Measurements from ENCODE around the gene MRPS26. TPM values are rescaled to one million over a fixed set of nuclear protein-coding genes. Genes with fewer than 3 reads are reported as not detected.
"Not testable (repeated sequence)": the region's sequence is repeated elsewhere in the genome, so short reads cannot be mapped to it uniquely, and the experiment has no call there.

The MRPS26 gene
- total RNA-seq, 3 donors from 2014 or later = 29.6 to 47.9 (median 32.9) TPM

DNA sequence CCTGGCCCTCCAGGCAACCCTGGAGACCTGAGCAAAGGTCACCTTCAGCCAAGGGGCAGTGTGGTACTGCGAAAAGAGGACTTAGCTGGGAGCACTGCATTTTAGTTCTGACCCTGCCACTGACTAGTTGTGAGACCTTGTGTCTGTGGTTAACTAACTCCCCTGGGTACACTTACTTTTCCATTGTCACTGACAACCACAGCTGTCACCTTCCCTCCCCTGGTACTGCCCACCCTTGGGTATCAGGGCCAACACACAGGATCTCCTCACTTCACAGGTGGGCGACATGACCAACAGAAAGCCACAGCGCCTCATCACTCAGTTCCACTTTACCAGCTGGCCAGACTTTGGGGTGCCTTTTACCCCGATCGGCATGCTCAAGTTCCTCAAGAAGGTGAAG lies 24.1 kb upstream of the MRPS26 start:
- TF ChIP-seq CTCF (IDR thresholded peaks at IDR 0.05) = no peak
- ATAC-seq (no peak), DNase-seq (no peak)
- Histone ChIP-seq H3K36me3 (ENCODE audit: low read depth) (no peaks in the 10 kb centered on the region), H3K9me3 (no peaks in the 10 kb centered on the region), H3K4me1 (ENCODE audit: low read depth) (no peaks in the 10 kb centered on the region), H3K4me3 (no peak overlapping the region)
- intact Hi-C loops (cut with DNase I, micrococcal nuclease) = no loop called here

- H3K9me3 ChIP-seq; H3K4me3 ChIP-seq; intact Hi-C loops (cut with DNase I, micrococcal nuclease); H3K36me3 ChIP-seq (ENCODE audit: low read depth); ATAC-seq; DNase-seq; H3K4me1 ChIP-seq (ENCODE audit: low read depth): not testable (repeated sequence)
These were observed 23.0 kb upstream of the MRPS26 start for GRCh38 chr20:3022559-3023490.

- TF ChIP-seq CTCF (IDR thresholded peaks at IDR 0.05) = no peak
- no peaks in the 10 kb centered on the region for H3K9me3 ChIP-seq
- no peak for ATAC-seq
- intact Hi-C loops (cut with DNase I, micrococcal nuclease) = no loop called here
- no peak for DNase-seq
- H3K36me3 ChIP-seq (ENCODE audit: low read depth) = peaks cover 4% of the 10 kb centered on the region
- H3K4me1 ChIP-seq (ENCODE audit: low read depth) = no peaks in the 10 kb centered on the region
- H3K4me3 ChIP-seq = no peak overlapping the region
These were observed 17.9 kb upstream of the MRPS26 start for GRCh38 chr20:3027987-3028386.

DNA sequence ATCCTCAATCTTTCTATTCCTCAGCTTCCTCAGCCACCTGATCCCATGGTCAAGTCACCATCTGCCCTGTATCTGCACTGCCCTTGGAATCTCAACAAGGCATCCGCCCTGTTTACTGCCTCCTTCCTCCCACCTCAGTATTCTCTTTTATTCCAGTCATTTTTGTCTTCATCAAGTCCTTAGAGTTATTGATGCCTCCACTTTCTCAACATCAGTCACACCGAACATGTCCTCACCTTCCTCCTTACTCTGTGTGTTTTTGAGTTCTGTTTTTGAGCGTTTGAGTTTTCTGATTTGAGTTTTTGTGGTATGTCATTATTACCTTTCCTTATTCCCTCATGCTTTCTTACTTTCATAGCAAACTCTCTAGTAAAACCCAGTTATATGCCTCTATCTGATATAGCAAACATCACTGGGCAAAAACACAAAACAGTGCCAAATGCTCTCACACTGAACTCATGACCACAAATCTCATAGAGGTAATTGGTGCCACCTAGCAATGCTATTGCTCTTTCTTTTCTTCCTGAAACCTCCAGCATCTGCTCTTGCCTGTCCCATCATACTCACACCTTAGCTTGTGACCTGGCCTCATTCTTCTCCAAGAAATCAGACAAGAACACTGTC lies 14.2 kb upstream of the MRPS26 start:
- Histone ChIP-seq H3K4me3 (no peak overlapping the region), H3K4me1 (ENCODE audit: low read depth) (no peaks in the 10 kb centered on the region), H3K9me3 (no peaks in the 10 kb centered on the region), H3K36me3 (ENCODE audit: low read depth) (peaks cover 10% of the 10 kb centered on the region)
- ATAC-seq (no peak), DNase-seq (no peak)
- intact Hi-C loops (cut with DNase I, micrococcal nuclease) = no loop called here
- TF ChIP-seq CTCF (IDR thresholded peaks at IDR 0.05) = no peak

- peaks cover 16% of the 10 kb centered on the region for H3K36me3 ChIP-seq (ENCODE audit: low read depth)
- ATAC-seq = no peak
- TF ChIP-seq CTCF (IDR thresholded peaks at IDR 0.05) = no peak
- no peaks in the 10 kb centered on the region for H3K4me1 ChIP-seq (ENCODE audit: low read depth)
- DNase-seq = no peak
- intact Hi-C loops (cut with DNase I, micrococcal nuclease) = no loop called here
- no peak overlapping the region for H3K4me3 ChIP-seq
- no peaks in the 10 kb centered on the region for H3K9me3 ChIP-seq
These were observed 13.2 kb upstream of the MRPS26 start for GRCh38 chr20:3032624-3033023.

DNA sequence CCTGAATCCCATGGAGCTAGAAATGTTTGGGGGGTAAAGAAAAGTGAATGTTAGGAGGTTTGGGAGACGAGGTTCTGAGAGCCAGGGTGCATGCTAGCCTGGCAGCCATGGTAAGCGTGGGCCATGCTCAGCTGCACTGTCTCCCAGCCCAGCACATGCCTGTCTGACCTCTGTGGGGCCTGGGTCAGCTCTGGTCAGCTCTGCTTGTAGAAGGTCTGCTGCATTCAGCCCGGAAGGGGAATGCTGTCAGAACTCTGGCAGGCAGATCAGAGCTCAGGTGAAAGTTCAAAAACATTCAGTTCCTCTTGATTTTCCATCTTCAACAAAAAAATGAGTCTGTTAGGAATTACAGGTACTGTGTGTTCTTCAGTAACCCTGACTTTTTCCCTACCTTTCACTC lies 8.2 kb upstream of the MRPS26 start:
- no peak for ATAC-seq
- H3K9me3 ChIP-seq = no peaks in the 10 kb centered on the region
- TF ChIP-seq CTCF (IDR thresholded peaks at IDR 0.05) = no peak
- H3K4me1 ChIP-seq (ENCODE audit: low read depth) = no peaks in the 10 kb centered on the region
- intact Hi-C loops (cut with DNase I, micrococcal nuclease) = no loop called here
- peaks cover 12% of the 10 kb centered on the region for H3K36me3 ChIP-seq (ENCODE audit: low read depth)
- DNase-seq = no peak
- no peak overlapping the region for H3K4me3 ChIP-seq

All from mucosa of descending colon (tissue), 3 donors.